ENCODE data around the gene KRT3. TPM values are rescaled to one million over a fixed set of nuclear protein-coding genes. Genes with fewer than 3 reads are reported as not detected.

KRT3 gene
- total and polyA plus RNA-seq, 2 donors from 2014 or later: not detected

- no peak for TF ChIP-seq CTCF (IDR thresholded peaks at IDR 0.05; ENCODE audit: borderline replicate concordance, extremely low read depth, insufficient read depth)
- H3K9ac ChIP-seq (ENCODE audit: low read length in 3 of 3): no peak overlapping the region
- no peaks in the 10 kb centered on the region for H3K9me3 ChIP-seq (ENCODE audit: control insufficient read depth in 2 of 3, insufficient read depth in 1 of 3, low read length in 3 of 3)
- H3K27me3 ChIP-seq (ENCODE audit: control insufficient read depth, insufficient read depth, low read length): no peaks in the 10 kb centered on the region
- no peak overlapping the region for H3K4me3 ChIP-seq (ENCODE audit: low read length in 3 of 3)
- H3K4me1 ChIP-seq (ENCODE audit: control insufficient read depth in 2 of 3, insufficient read depth in 2 of 3, low read depth in 1 of 3, low read length in 3 of 3): peaks cover 0 to 2% (median 0%) of the 10 kb centered on the region in 3 donors
- intact Hi-C loops (cut with DNase I): no loop called here
- H3K36me3 ChIP-seq (ENCODE audit: control insufficient read depth in 2 of 3, insufficient read depth in 3 of 3, low read length in 3 of 3): no peaks in the 10 kb centered on the region
- DNase-seq: no peak
- H3K27ac ChIP-seq (ENCODE audit: low read depth in 2 of 2, low read length in 2 of 2): no peak overlapping the region
- FAIRE-seq: no peak
Observed at GRCh38 chr12:52792185-52793029, 3.5 kb downstream of the KRT3 start.

- H3K4me1 ChIP-seq (ENCODE audit: control insufficient read depth in 2 of 3, insufficient read depth in 2 of 3, low read depth in 1 of 3, low read length in 3 of 3): peaks cover 0 to 2% (median 0%) of the 10 kb centered on the region in 3 donors
- FAIRE-seq: no peak
- no peaks in the 10 kb centered on the region for H3K9me3 ChIP-seq (ENCODE audit: control insufficient read depth in 2 of 3, insufficient read depth in 1 of 3, low read length in 3 of 3)
- H3K27ac ChIP-seq (ENCODE audit: low read depth in 2 of 2, low read length in 2 of 2): no peak overlapping the region
- H3K4me3 ChIP-seq (ENCODE audit: low read length in 3 of 3): no peak overlapping the region
- no peak for TF ChIP-seq CTCF (IDR thresholded peaks at IDR 0.05; ENCODE audit: borderline replicate concordance, extremely low read depth, insufficient read depth)
- intact Hi-C loops (cut with DNase I): no loop called here
- no peaks in the 10 kb centered on the region for H3K27me3 ChIP-seq (ENCODE audit: control insufficient read depth, insufficient read depth, low read length)
- DNase-seq: no peak
- H3K36me3 ChIP-seq (ENCODE audit: control insufficient read depth in 2 of 3, insufficient read depth in 3 of 3, low read length in 3 of 3): no peaks in the 10 kb centered on the region
- no peak overlapping the region for H3K9ac ChIP-seq (ENCODE audit: low read length in 3 of 3)
Observed at GRCh38 chr12:52791271-52792184, 4.4 kb downstream of the KRT3 start.

GRCh38 chr12:52790427-52791270 lies 5.3 kb downstream of the KRT3 start:
- DNase-seq: no peak
- H3K4me1 ChIP-seq (ENCODE audit: control insufficient read depth in 2 of 3, insufficient read depth in 2 of 3, low read depth in 1 of 3, low read length in 3 of 3): peaks cover 0 to 2% (median 0%) of the 10 kb centered on the region in 3 donors
- H3K27me3 ChIP-seq (ENCODE audit: control insufficient read depth, insufficient read depth, low read length): no peaks in the 10 kb centered on the region
- no peak overlapping the region for H3K4me3 ChIP-seq (ENCODE audit: low read length in 3 of 3)
- H3K36me3 ChIP-seq (ENCODE audit: control insufficient read depth in 2 of 3, insufficient read depth in 3 of 3, low read length in 3 of 3): no peaks in the 10 kb centered on the region
- intact Hi-C loops (cut with DNase I): no loop called here
- no peak overlapping the region for H3K9ac ChIP-seq (ENCODE audit: low read length in 3 of 3)
- no peaks in the 10 kb centered on the region for H3K9me3 ChIP-seq (ENCODE audit: control insufficient read depth in 2 of 3, insufficient read depth in 1 of 3, low read length in 3 of 3)
- no peak overlapping the region for H3K27ac ChIP-seq (ENCODE audit: low read depth in 2 of 2, low read length in 2 of 2)
- no peak for TF ChIP-seq CTCF (IDR thresholded peaks at IDR 0.05; ENCODE audit: borderline replicate concordance, extremely low read depth, insufficient read depth)
- FAIRE-seq: no peak
